Karpas-422 (cell line): ENCODE results near the gene OR10H4. TPM values are rescaled to one million over a fixed set of nuclear protein-coding genes. Genes with fewer than 3 reads are reported as not detected.
"Not testable (repeated sequence)": the region's sequence is repeated elsewhere in the genome, so short reads cannot be mapped to it uniquely, and the experiment has no call there.

Source experiments
- DNase-seq: peaks from one replicate; pipeline ENCODE4 v3.0.0-alpha.2; 2015
- H2AFZ ChIP-seq: fragments of 200-600 bp; sonication (generic); 2 replicates; pipeline ENCODE4 v1.6.1; 2014; ENCODE audit warnings: antibody characterized with exemption, low read length, mixed read lengths
- H3K27ac ChIP-seq: fragments of 200-600 bp; sonication (generic); 2 replicates; pipeline ENCODE4 v1.5.1; 2014; ENCODE audit warnings: mild to moderate bottlenecking, low read length, moderate library complexity
- H3K27me3 ChIP-seq: fragments of 200-600 bp; sonication (generic); 2 replicates; pipeline ENCODE4 v1.6.1; 2014; ENCODE audit warnings: low read length, mixed read lengths
- H3K36me3 ChIP-seq: fragments of 200-600 bp; sonication (generic); 2 replicates; pipeline ENCODE4 v1.6.1; 2014; ENCODE audit warnings: low read length, mixed read lengths; ENCODE audit not compliant: insufficient read depth
- H3K4me1 ChIP-seq: fragments of 200-600 bp; sonication (generic); 2 replicates; pipeline ENCODE4 v1.6.1; 2014; ENCODE audit warnings: mild to moderate bottlenecking, low read length, mixed read lengths
- H3K4me2 ChIP-seq: fragments of 200-600 bp; sonication (generic); 2 replicates; pipeline ENCODE4 v1.6.1; 2014; ENCODE audit warnings: low read length, low read depth, mild to moderate bottlenecking; ENCODE audit not compliant: poor library complexity, severe bottlenecking
- H3K4me3 ChIP-seq: fragments of 200-600 bp; sonication (generic); 2 replicates; pipeline ENCODE4 v1.5.1; 2014; ENCODE audit warnings: mild to moderate bottlenecking, antibody characterized with exemption, low read length, mixed read lengths
- H3K79me2 ChIP-seq: fragments of 200-600 bp; sonication (generic); 2 replicates; pipeline ENCODE4 v1.6.1; 2014; ENCODE audit warnings: mild to moderate bottlenecking, low read length, mixed read lengths
- H3K9ac ChIP-seq: fragments of 200-600 bp; sonication (generic); 2 replicates; pipeline ENCODE4 v1.6.0; 2014; ENCODE audit warnings: low read length
- H3K9me2 ChIP-seq: fragments of 200-600 bp; sonication (generic), shearing (Covaris generic); replicated peaks from 2 replicates; pipeline ENCODE4 v1.6.0; 2014; ENCODE audit warnings: mild to moderate bottlenecking, low read length, moderate library complexity; ENCODE audit not compliant: insufficient read depth
- H3K9me3 ChIP-seq: fragments of 300-700, 200-600 bp; sonication (generic); 2 replicates; pipeline ENCODE4 v1.6.1; 2014; ENCODE audit warnings: low read length, mixed read lengths
- H4K20me1 ChIP-seq: fragments of 200-600 bp; sonication (generic); 2 replicates; pipeline ENCODE4 v1.6.1; 2014; ENCODE audit warnings: mild to moderate bottlenecking, antibody characterized with exemption, low read length, low read depth; ENCODE audit not compliant: insufficient read depth
- total RNA-seq: library from RNA; depleted of rRNA; stranded (reverse); fragments of >200 nt; shearing (Covaris generic); gene quantifications from 2 replicates; pipeline ENCODE4 v1.2.3, GENCODE V29; 2014; ENCODE audit warnings: low replicate concordance

OR10H4 gene
- total RNA-seq, 1 experiment from 2014 or later, result not detected

DNA sequence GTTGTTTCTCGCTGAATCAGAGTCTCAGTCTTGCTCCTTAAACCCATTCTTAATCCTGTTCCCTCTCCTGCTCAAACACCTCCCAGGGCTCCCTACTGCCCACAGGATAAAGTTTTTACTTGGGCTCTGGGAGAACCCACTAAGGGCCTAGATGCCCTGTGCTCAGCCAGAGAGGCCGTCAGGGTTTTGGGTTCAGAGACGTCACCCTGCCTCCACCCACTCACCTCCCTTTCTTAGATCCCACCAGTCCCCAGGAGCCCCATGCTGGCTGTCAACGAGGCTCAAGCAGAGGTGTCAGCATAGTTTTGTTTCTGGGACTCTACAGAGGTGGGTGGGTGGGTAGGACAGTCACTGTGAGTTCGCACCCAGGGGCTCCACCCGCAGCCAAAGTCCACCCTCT lies 35.4 kb upstream of the OR10H4 start:
- Histone ChIP-seq H3K4me2 (no peak overlapping the region), H3K27me3 (no peaks in the 10 kb centered on the region), H3K9me2 (no peaks in the 10 kb centered on the region), H3K27ac (no peak overlapping the region), H2AFZ (no peak overlapping the region), H3K4me3 (no peak overlapping the region), H3K36me3 (no peaks in the 10 kb centered on the region), H4K20me1 (no peaks in the 10 kb centered on the region), H3K79me2 (no peaks in the 10 kb centered on the region), H3K9me3 (no peaks in the 10 kb centered on the region; the same call in 1 of the 2 replicates), H3K4me1 (no peaks in the 10 kb centered on the region), H3K9ac (no peak overlapping the region)
- no peak for DNase-seq

DNA sequence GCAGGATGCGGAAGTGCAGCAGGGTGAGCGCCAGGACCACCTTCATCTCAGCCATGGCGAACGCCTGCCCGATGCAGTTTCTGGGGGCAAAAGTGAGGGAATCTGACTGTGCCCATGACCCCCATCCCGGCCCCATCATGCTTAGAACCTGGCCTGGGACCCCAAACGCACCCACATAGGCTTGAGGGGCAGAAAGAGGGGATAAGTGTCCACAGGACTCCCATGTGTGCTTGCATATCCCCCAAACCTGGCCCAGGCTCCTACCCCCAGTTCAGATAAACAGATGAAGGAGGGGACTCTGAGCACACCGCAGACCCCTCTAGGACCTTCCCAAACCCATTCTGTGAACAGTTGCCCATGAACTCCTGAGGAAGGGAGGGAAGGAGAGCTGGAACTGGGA lies 35.0 kb upstream of the OR10H4 start:
- Histone ChIP-seq H4K20me1 (no peaks in the 10 kb centered on the region), H2AFZ (no peak overlapping the region)

GRCh38 chr19:15915109-15915508 lies 33.7 kb upstream of the OR10H4 start:
- no peaks in the 10 kb centered on the region for H3K27me3 ChIP-seq
- H3K4me1 ChIP-seq, result no peaks in the 10 kb centered on the region
- no peaks in the 10 kb centered on the region for H4K20me1 ChIP-seq
- no peaks in the 10 kb centered on the region for H3K9me2 ChIP-seq
- DNase-seq, result no peak
- no peak overlapping the region for H2AFZ ChIP-seq
- no peaks in the 10 kb centered on the region; the same call in 1 of the 2 replicates for H3K9me3 ChIP-seq
- H3K4me2 ChIP-seq, result no peak overlapping the region
- no peak overlapping the region for H3K4me3 ChIP-seq
- H3K36me3 ChIP-seq, result no peaks in the 10 kb centered on the region
- no peak overlapping the region for H3K27ac ChIP-seq
- no peak overlapping the region for H3K9ac ChIP-seq
- no peaks in the 10 kb centered on the region for H3K79me2 ChIP-seq

More for the DNA sequence above, 35.0 kb upstream of the OR10H4 start:
- Histone ChIP-seq H3K9me2 (no peaks in the 10 kb centered on the region), H3K4me2 (no peak overlapping the region), H3K27me3 (no peaks in the 10 kb centered on the region), H3K27ac (no peak overlapping the region), H3K4me1 (no peaks in the 10 kb centered on the region), H3K4me3 (no peak overlapping the region), H3K9me3 (no peaks in the 10 kb centered on the region; the same call in 1 of the 2 replicates), H3K9ac (no peak overlapping the region), H3K36me3 (no peaks in the 10 kb centered on the region), H3K79me2 (no peaks in the 10 kb centered on the region)
- no peak for DNase-seq

DNA sequence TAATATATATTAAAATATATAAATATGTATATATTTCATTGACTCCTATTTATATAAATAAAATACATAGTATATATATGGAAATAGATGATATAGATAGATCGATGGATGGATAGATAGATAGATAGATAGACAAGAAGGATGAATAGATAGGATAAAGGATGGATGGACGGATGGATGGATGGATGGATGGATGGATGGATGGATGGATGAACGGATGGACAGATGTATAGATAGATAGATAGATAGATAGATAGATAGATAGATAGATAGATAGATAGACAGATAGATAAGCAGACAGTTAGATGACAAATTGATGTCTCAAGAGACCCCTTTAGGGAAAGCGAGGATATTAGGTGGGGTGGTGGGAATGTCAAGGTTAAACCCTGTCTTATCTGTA lies 29.6 kb upstream of the OR10H4 start:
- no peaks in the 10 kb centered on the region for H3K36me3 ChIP-seq
- no peak overlapping the region for H3K4me2 ChIP-seq
- no peak overlapping the region for H2AFZ ChIP-seq
- no peaks in the 10 kb centered on the region for H3K9me2 ChIP-seq
- H3K4me1 ChIP-seq, result no peaks in the 10 kb centered on the region
- H3K27ac ChIP-seq, result no peak overlapping the region
- no peaks in the 10 kb centered on the region for H4K20me1 ChIP-seq
- H3K4me3 ChIP-seq, result no peak overlapping the region
- H3K27me3 ChIP-seq, result no peaks in the 10 kb centered on the region
- no peak for DNase-seq
- no peaks in the 10 kb centered on the region for H3K79me2 ChIP-seq
- no peak overlapping the region for H3K9ac ChIP-seq
- no peaks in the 10 kb centered on the region; the same call in 1 of the 2 replicates for H3K9me3 ChIP-seq

DNA sequence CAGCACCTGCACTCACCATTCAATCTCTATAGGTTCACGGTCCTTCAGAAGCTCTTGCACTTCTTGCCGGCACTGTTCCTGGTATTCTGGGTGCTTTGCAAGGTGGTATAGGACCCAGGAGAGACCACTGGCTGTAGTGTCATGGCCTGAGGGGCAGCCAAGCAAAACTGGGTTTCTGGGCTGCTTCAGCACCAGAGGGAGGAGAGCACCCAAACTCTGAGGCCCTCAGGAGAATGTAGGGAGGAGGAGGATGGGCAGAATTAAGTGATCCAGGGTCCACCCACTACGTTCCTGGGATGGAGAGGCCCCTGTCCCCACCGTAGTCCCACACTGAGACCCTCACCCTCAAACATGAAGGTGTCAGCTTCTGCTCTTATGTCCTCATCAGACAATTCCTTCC lies 26.8 kb upstream of the OR10H4 start:
- Histone ChIP-seq H3K79me2 (no peaks in the 10 kb centered on the region), H3K9me2 (no peaks in the 10 kb centered on the region), H3K4me1 (no peaks in the 10 kb centered on the region), H3K27me3 (no peaks in the 10 kb centered on the region), H3K4me3 (no peak overlapping the region), H3K4me2 (no peak overlapping the region), H3K27ac (no peak overlapping the region), H3K36me3 (no peaks in the 10 kb centered on the region), H3K9ac (no peak overlapping the region), H4K20me1 (no peaks in the 10 kb centered on the region), H3K9me3 (no peaks in the 10 kb centered on the region), H2AFZ (no peak overlapping the region)
- DNase-seq, result no peak

- Histone ChIP-seq H3K9ac (no peak overlapping the region), H3K36me3 (no peaks in the 10 kb centered on the region), H3K4me1 (no peaks in the 10 kb centered on the region), H2AFZ (no peak overlapping the region), H4K20me1 (no peaks in the 10 kb centered on the region), H3K9me3 (no peaks in the 10 kb centered on the region), H3K79me2 (no peaks in the 10 kb centered on the region), H3K4me2 (no peak overlapping the region), H3K27me3 (no peaks in the 10 kb centered on the region), H3K4me3 (no peak overlapping the region), H3K27ac (no peak overlapping the region), H3K9me2 (no peaks in the 10 kb centered on the region)
- DNase-seq, result no peak
These were observed 25.1 kb upstream of the OR10H4 start for GRCh38 chr19:15923702-15924101.

GRCh38 chr19:15926484-15926883 lies 22.3 kb upstream of the OR10H4 start:
- Histone ChIP-seq H2AFZ (no peak overlapping the region), H3K27me3 (no peaks in the 10 kb centered on the region), H3K4me1 (no peaks in the 10 kb centered on the region), H3K4me2 (no peak overlapping the region), H3K27ac (no peak overlapping the region), H3K79me2 (no peaks in the 10 kb centered on the region), H4K20me1 (no peaks in the 10 kb centered on the region), H3K9me3 (no peaks in the 10 kb centered on the region), H3K4me3 (no peak overlapping the region), H3K9ac (no peak overlapping the region), H3K9me2 (no peaks in the 10 kb centered on the region), H3K36me3 (no peaks in the 10 kb centered on the region)
- DNase-seq, result no peak

DNA sequence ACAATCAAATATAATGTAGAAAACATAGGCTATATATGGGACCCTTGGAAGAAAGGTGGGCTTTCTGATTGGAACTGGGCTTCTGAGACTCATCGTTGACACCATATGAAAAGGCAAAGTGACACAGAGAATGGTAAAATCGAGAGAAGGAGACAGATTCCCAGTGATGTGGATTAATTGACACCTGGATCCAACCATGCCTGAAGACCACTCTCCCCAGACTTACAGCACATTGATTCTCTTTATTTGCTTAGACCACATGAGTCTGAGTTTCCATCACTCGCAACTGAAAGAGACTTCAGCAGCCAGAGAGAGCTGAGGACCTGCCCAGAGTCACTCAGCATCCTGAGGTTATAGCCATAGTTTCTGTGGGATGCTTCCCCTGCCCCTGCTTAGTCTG lies 20.5 kb upstream of the OR10H4 start:
- H3K27me3 ChIP-seq, result no peaks in the 10 kb centered on the region
- H3K79me2 ChIP-seq, result no peaks in the 10 kb centered on the region
- no peak overlapping the region for H2AFZ ChIP-seq
- no peak overlapping the region for H3K4me3 ChIP-seq
- H3K9me3 ChIP-seq, result no peaks in the 10 kb centered on the region
- no peak overlapping the region for H3K4me2 ChIP-seq
- DNase-seq, result no peak
- H3K9ac ChIP-seq, result no peak overlapping the region
- no peak overlapping the region for H3K27ac ChIP-seq
- H3K4me1 ChIP-seq, result no peaks in the 10 kb centered on the region
- no peaks in the 10 kb centered on the region for H4K20me1 ChIP-seq
- no peaks in the 10 kb centered on the region for H3K9me2 ChIP-seq
- no peaks in the 10 kb centered on the region for H3K36me3 ChIP-seq

GRCh38 chr19:15933761-15934331 lies 15.0 kb upstream of the OR10H4 start:
- not testable (repeated sequence) for H4K20me1 ChIP-seq, H3K4me3 ChIP-seq

More at GRCh38 chr19:15933761-15934331, 15.0 kb upstream of the OR10H4 start:
- H3K9me3 ChIP-seq, H3K79me2 ChIP-seq, H3K9ac ChIP-seq, H3K27ac ChIP-seq, H2AFZ ChIP-seq, H3K36me3 ChIP-seq, H3K4me2 ChIP-seq, H3K9me2 ChIP-seq, H3K27me3 ChIP-seq, H3K4me1 ChIP-seq, DNase-seq: not testable (repeated sequence)
